HG02588 (cell line): ENCODE measurements around the gene HELZ.
"Not testable (repeated sequence)": the region's sequence is repeated elsewhere in the genome, so short reads cannot be mapped to it uniquely, and the experiment has no call there.

Experiments
- ATAC-seq: cut with Tn5 transposase; IDR thresholded peaks from one replicate; pipeline ENCODE4 v1.9.1; 2021; ENCODE audit warnings: mild to moderate bottlenecking, moderate library complexity; ENCODE audit not compliant: unreplicated experiment

HELZ gene

GRCh38 chr17:67265436-67266019 lies 20.5 kb upstream of the HELZ start:
- no peak for ATAC-seq

- ATAC-seq, result no peak
These were observed 17.6 kb upstream of the HELZ start for GRCh38 chr17:67262435-67263117.

- ATAC-seq, result no peak
These were observed 15.4 kb upstream of the HELZ start for GRCh38 chr17:67260170-67260987.

- ATAC-seq, result no peak
These were observed 13.9 kb upstream of the HELZ start for GRCh38 chr17:67258821-67259468.

GRCh38 chr17:67256075-67256732 lies 11.2 kb upstream of the HELZ start:
- ATAC-seq, result no peak

GRCh38 chr17:67253384-67253783 lies 8.4 kb upstream of the HELZ start:
- no peak for ATAC-seq

GRCh38 chr17:67251586-67251985 lies 6.6 kb upstream of the HELZ start:
- ATAC-seq, result not testable (repeated sequence)

- ATAC-seq, result no peak
These were observed 3.3 kb upstream of the HELZ start for GRCh38 chr17:67248291-67248690.

GRCh38 chr17:67247416-67247900 lies 2.5 kb upstream of the HELZ start:
- no peak for ATAC-seq

- ATAC-seq, result peak; percentile 57
These were observed 1.8 kb upstream of the HELZ start for GRCh38 chr17:67246653-67247415.

GRCh38 chr17:67246403-67246652 lies 1.3 kb upstream of the HELZ start:
- ATAC-seq, result no peak

GRCh38 chr17:67245694-67246402 lies 852 bp upstream of the HELZ start:
- no peak for ATAC-seq

GRCh38 chr17:67244431-67245072 lies 444 bp downstream of the HELZ start:
- ATAC-seq, result peak; percentile 17

- no peak for ATAC-seq
These were observed 1.7 kb downstream of the HELZ start for GRCh38 chr17:67243284-67243683.

GRCh38 chr17:67241719-67242341 lies 3.2 kb downstream of the HELZ start:
- no peak for ATAC-seq

GRCh38 chr17:67239597-67239996 lies 5.4 kb downstream of the HELZ start:
- no peak for ATAC-seq

GRCh38 chr17:67238991-67239390 lies 6.0 kb downstream of the HELZ start:
- no peak for ATAC-seq

GRCh38 chr17:67232441-67232840 lies 12.6 kb downstream of the HELZ start:
- no peak for ATAC-seq
